ENCODE measurements around the gene FBXL17.

The FBXL17 gene

GRCh38 chr5:107945061-107945460 is 436.8 kb downstream of the FBXL17 start:
- no peak for DNase-seq

GRCh38 chr5:107943923-107944322 is 438.0 kb downstream of the FBXL17 start:
- no peak for DNase-seq

- DNase-seq, result no peak
These were observed 440.9 kb downstream of the FBXL17 start for GRCh38 chr5:107941036-107941435.

GRCh38 chr5:107937651-107938355 is 444.1 kb downstream of the FBXL17 start:
- DNase-seq, result no peak

- DNase-seq, result no peak
These were observed 444.7 kb downstream of the FBXL17 start for GRCh38 chr5:107937204-107937603.

- no peak for DNase-seq
These were observed 445.4 kb downstream of the FBXL17 start for GRCh38 chr5:107936515-107936914.

- DNase-seq, result no peak
These were observed 446.3 kb downstream of the FBXL17 start for GRCh38 chr5:107935645-107936044.

GRCh38 chr5:107933326-107933725 is 448.6 kb downstream of the FBXL17 start:
- no peak for DNase-seq

GRCh38 chr5:107930891-107931290 is 451.0 kb downstream of the FBXL17 start:
- DNase-seq, result no peak

- no peak for DNase-seq
These were observed 451.8 kb downstream of the FBXL17 start for GRCh38 chr5:107930092-107930491.

- no peak for DNase-seq
These were observed 452.8 kb downstream of the FBXL17 start for GRCh38 chr5:107929080-107929479.

- DNase-seq, result no peak
These were observed 455.8 kb downstream of the FBXL17 start for GRCh38 chr5:107926121-107926520.

GRCh38 chr5:107925200-107925599 is 456.7 kb downstream of the FBXL17 start:
- DNase-seq, result no peak

GRCh38 chr5:107919969-107920368 is 461.9 kb downstream of the FBXL17 start:
- no peak for DNase-seq

- no peak for DNase-seq
These were observed 462.5 kb downstream of the FBXL17 start for GRCh38 chr5:107919361-107919760.

GRCh38 chr5:107917983-107918382 is 463.9 kb downstream of the FBXL17 start:
- no peak for DNase-seq

GRCh38 chr5:107916731-107917725 is 464.9 kb downstream of the FBXL17 start:
- no peak for DNase-seq

- no peak for DNase-seq
These were observed 466.6 kb downstream of the FBXL17 start for GRCh38 chr5:107915176-107915812.

- DNase-seq, result no peak
These were observed 468.4 kb downstream of the FBXL17 start for GRCh38 chr5:107913494-107913893.

- no peak for DNase-seq
These were observed 481.2 kb downstream of the FBXL17 start for GRCh38 chr5:107900721-107901120.

GRCh38 chr5:107894361-107894760 is 487.5 kb downstream of the FBXL17 start:
- no peak for DNase-seq

- DNase-seq, result no peak
These were observed 488.3 kb downstream of the FBXL17 start for GRCh38 chr5:107893642-107894041.

- DNase-seq, result no peak
These were observed 492.5 kb downstream of the FBXL17 start for GRCh38 chr5:107889387-107889786.

Data from stimulated activated CD4-positive, alpha-beta T cell treated with anti-CD3 and anti-CD28 coated beads, Interleukin-4, amount 100 ng/mL, for 4 hours (primary cell).